Tibial nerve (tissue), 4 donors: ENCODE measurements around the gene GMDS. TPM values are rescaled to one million over a fixed set of nuclear protein-coding genes. Genes with fewer than 3 reads are reported as not detected.

Source experiments
- DNase-seq, 2 donors: peaks; one replicate each; pipeline ENCODE4 v3.0.0-alpha.2; 2019; ENCODE audit warnings: low spot score in 2 of 2
- H3K27ac ChIP-seq, 4 donors: fragments of 200-600 bp; sonication (generic) in 3 of 4; one replicate each; pipeline ENCODE4 v1.5.1; 2017 to 2019; ENCODE audit warnings: mild to moderate bottlenecking in 1 of 4
- H3K27me3 ChIP-seq, 2 donors: fragments of 200-600 bp; sonication (generic) in 1 of 2; one replicate each; pipeline versions ENCODE4 v1.5.1 to v1.6.0; 2017 to 2019
- H3K36me3 ChIP-seq, 3 donors: fragments of 200-600 bp; sonication (generic); one replicate each; pipeline ENCODE4 v1.5.1; 2018 to 2019
- H3K4me1 ChIP-seq, 4 donors: fragments of 200-600 bp; sonication (generic) in 3 of 4; one replicate each; pipeline ENCODE4 v1.5.1; 2017 to 2019
- H3K4me3 ChIP-seq, 4 donors: fragments of 200-600 bp; sonication (generic) in 3 of 4; one replicate each; pipeline ENCODE4 v1.5.1; 2017 to 2019; ENCODE audit warnings: mild to moderate bottlenecking in 1 of 4, moderate library complexity in 1 of 4
- H3K9me3 ChIP-seq, 4 donors: fragments of 200-600 bp; sonication (generic) in 3 of 4; one replicate each; pipeline ENCODE4 v1.5.1; 2017 to 2019
- EP300 ChIP-seq, 2 donors: sonication (generic); formaldehyde crosslinking; IDR thresholded peaks; one replicate each; pipeline ENCODE4 v1.6.1; 2017; ENCODE audit warnings: antibody characterized with exemption in 2 of 2, mild to moderate bottlenecking in 1 of 2
- POLR2A ChIP-seq, 2 donors: fragments of 450-650 bp; IDR thresholded peaks; one replicate each; pipeline ENCODE4 v1.6.1; 2017; ENCODE audit warnings: antibody characterized with exemption in 2 of 2, mild to moderate bottlenecking in 2 of 2, moderate library complexity in 2 of 2
- WGBS, 2 donors: methylation state at CpG; one replicate each; pipeline ENCODE4 v1.1.5; 2018; 5-methylcytosine and 5-hydroxymethylcytosine counted together
- total RNA-seq, 4 donors: library from RNA; depleted of rRNA; stranded (reverse); fragments of >200 nt; gene quantifications; one replicate each; pipeline ENCODE4 v1.1.0, GENCODE V29; 2016
- TF ChIP-seq, protein P1 (sequence below), 5 experiments: fragments of 200-600 bp in 3 of 5; fragments of 450-650 bp in 2 of 5; sonication (generic) in 3 of 5; IDR thresholded peaks; one replicate each; pipeline ENCODE4 v1.5.1; 2016 to 2019; ENCODE audit warnings: antibody characterized with exemption in 5 of 5, mild to moderate bottlenecking in 3 of 5, moderate library complexity in 2 of 5

Gene GMDS
- total RNA-seq, 4 donors from 2014 or later = 14.9 to 46.5 (median 32.8) TPM

DNA sequence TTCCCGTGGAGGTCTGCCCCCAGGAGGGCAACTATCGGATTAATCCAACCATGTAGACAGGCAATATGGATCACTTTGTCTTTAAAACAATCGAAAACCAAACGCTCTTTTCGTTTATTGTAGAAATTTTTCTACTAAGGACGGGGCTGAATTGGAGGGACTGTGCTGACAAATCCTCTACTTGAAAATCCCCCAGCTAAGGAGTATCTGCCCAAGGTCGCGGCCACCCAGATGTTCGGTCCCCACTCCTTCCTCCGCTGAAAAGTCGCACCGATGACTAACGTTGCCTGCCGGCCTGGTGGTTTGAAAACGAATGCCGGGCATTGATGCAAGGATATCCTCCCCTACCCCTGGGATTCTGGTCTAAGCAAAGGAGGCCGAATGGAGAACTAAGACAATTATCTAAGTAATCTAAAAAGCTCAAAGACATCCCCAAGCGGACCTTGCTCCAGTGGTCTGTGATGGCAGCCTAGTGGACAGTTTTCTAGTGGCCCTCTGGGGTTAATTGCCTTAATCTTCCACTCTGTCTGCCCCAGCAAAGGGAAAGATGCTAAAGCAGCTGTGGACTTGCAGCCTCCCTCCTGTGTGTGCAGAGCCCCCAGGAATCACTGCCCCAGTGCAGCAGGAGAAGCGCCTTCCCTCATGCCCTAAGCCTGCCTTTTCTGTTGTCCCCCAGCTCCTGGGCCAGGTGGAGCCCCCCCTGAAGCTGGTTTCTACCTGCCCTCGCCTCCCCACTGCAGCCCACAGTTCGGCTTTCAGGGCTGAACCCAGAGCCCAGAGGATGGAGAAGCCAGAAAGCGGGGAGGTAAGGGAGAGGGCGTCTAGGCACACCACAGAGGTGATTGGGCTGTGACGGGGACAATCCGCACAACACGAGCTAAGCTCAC is 639.3 kb downstream of the GMDS start:
- no peaks in the 10 kb centered on the region for H3K9me3 ChIP-seq
- peaks cover 0 to 84% of the 10 kb centered on the region in 2 donors for H3K27me3 ChIP-seq
- TF ChIP-seq EP300 (IDR thresholded peaks at IDR 0.05) = peak in 1 of 2 donors; percentile 9
- TF ChIP-seq, protein P1, sequence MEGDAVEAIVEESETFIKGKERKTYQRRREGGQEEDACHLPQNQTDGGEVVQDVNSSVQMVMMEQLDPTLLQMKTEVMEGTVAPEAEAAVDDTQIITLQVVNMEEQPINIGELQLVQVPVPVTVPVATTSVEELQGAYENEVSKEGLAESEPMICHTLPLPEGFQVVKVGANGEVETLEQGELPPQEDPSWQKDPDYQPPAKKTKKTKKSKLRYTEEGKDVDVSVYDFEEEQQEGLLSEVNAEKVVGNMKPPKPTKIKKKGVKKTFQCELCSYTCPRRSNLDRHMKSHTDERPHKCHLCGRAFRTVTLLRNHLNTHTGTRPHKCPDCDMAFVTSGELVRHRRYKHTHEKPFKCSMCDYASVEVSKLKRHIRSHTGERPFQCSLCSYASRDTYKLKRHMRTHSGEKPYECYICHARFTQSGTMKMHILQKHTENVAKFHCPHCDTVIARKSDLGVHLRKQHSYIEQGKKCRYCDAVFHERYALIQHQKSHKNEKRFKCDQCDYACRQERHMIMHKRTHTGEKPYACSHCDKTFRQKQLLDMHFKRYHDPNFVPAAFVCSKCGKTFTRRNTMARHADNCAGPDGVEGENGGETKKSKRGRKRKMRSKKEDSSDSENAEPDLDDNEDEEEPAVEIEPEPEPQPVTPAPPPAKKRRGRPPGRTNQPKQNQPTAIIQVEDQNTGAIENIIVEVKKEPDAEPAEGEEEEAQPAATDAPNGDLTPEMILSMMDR (IDR thresholded peaks at IDR 0.05) = no peak
- TF ChIP-seq POLR2A (IDR thresholded peaks at IDR 0.05) = no peak
- H3K4me3 ChIP-seq = no peak overlapping the region
- no peak for DNase-seq
- H3K4me1 ChIP-seq = peaks cover 0 to 60% (median 14%) of the 10 kb centered on the region in 4 donors
- H3K27ac ChIP-seq = peak overlapping the region in 1 of 4 donors; percentile 95
- WGBS, 2 donors = 47 to 52% methylated on average over 26 of the region's 26 CpGs
- H3K36me3 ChIP-seq = no peaks in the 10 kb centered on the region

DNA sequence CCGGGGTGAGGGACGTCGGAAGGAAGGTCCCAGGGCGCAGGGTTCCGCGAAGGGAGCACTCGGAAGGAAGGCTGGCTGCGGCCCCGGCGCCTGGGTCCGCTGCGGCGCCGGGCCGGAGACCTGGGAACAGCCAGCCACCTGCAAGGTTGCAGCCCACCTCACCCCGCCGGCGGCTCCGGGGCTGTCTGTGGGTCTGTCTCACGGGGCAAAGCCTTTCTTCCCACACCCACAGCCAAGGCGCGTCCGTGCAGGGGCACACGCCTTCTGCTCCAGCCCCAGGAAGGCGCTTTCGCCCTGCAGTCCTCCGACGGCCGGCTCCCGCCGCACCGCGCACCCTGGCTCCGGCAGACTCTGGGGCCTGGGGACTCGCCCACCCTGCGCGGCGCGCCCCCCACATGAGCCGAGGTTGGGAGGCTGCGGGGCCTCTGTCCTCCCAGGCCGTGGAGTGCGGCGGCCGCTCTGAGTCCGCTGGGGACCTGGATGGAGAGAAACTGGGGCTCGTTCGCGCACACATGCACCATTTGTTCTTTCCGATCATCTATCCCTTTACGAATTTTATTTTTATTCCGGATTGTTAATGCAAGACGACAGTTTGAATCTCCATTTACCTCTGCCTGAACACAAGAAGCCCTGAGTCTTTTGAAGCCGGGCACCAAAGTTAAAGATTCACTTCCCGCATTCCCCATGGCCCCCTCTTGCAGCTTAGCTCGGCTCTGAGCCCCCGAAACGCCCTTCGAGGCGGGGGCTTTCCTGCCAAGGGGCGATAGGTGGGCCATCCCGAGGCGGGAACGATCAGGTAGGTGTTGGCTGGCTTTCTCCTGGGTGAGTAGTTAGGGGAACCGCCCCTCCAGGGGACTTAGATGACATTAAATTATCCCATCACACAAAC is 640.2 kb downstream of the GMDS start:
- H3K27ac ChIP-seq = no peak overlapping the region
- H3K9me3 ChIP-seq = no peaks in the 10 kb centered on the region
- WGBS, 2 donors = 28 to 44% methylated on average over 36 to 59 of the region's 65 CpGs
- TF ChIP-seq, protein P1 (IDR thresholded peaks at IDR 0.05) = no peak
- no peak for TF ChIP-seq POLR2A (IDR thresholded peaks at IDR 0.05)
- no peak for TF ChIP-seq EP300 (IDR thresholded peaks at IDR 0.05)
- peaks cover 0 to 58% (median 14%) of the 10 kb centered on the region in 4 donors for H3K4me1 ChIP-seq
- no peak for DNase-seq
- H3K4me3 ChIP-seq = peak overlapping the region; percentile 34 to 59 (median 42)
- peaks cover 0 to 83% of the 10 kb centered on the region in 2 donors for H3K27me3 ChIP-seq
- no peaks in the 10 kb centered on the region for H3K36me3 ChIP-seq

GRCh38 chr6:1604158-1605003 is 641.0 kb downstream of the GMDS start:
- DNase-seq = no peak
- H3K27me3 ChIP-seq = peaks cover 0 to 90% of the 10 kb centered on the region in 2 donors
- no peaks in the 10 kb centered on the region for H3K36me3 ChIP-seq
- no peak for TF ChIP-seq EP300 (IDR thresholded peaks at IDR 0.05)
- TF ChIP-seq POLR2A (IDR thresholded peaks at IDR 0.05) = no peak
- TF ChIP-seq, protein P1 (IDR thresholded peaks at IDR 0.05) = peak; percentile 94 to 99 (median 95)
- H3K9me3 ChIP-seq = no peaks in the 10 kb centered on the region
- H3K4me1 ChIP-seq = peaks cover 0 to 57% (median 14%) of the 10 kb centered on the region in 4 donors
- 4% methylated on average over 17 to 40 of the region's 85 CpGs for WGBS, 2 donors
- H3K27ac ChIP-seq = peak overlapping the region in 1 of 4 donors; percentile 55
- peak overlapping the region; percentile 34 to 59 (median 42) for H3K4me3 ChIP-seq

DNA sequence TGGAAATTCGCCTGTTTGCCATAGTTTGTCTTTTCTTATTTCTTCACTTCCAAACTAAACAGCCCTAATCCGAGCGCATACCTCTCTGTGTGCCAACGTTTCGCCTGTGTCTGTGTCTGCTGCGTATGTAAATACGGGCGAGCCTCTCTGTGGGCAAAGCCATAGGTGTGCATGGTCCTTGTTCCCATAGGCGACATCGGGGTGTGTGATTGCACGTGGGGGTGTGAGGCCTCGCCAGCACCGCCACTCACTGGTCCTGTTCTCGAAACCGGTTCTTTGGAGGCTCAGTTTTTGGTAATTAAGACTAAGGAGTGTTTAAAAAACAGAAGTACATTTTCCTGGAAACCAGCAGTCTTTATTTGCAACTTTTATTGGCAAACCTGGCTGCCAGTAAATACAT is 641.7 kb downstream of the GMDS start:
- no peak overlapping the region for H3K27ac ChIP-seq
- H3K4me1 ChIP-seq = peaks cover 0 to 51% (median 12%) of the 10 kb centered on the region in 4 donors
- no peak for DNase-seq
- H3K27me3 ChIP-seq = peaks cover 0 to 90% of the 10 kb centered on the region in 2 donors
- H3K4me3 ChIP-seq = no peak overlapping the region
- WGBS, 2 donors = 68 to 83% methylated on average over 15 of the region's 15 CpGs
- TF ChIP-seq EP300 (IDR thresholded peaks at IDR 0.05) (no peak), POLR2A (IDR thresholded peaks at IDR 0.05) (no peak)
- TF ChIP-seq, protein P1 (IDR thresholded peaks at IDR 0.05) = no peak
- no peaks in the 10 kb centered on the region for H3K36me3 ChIP-seq
- H3K9me3 ChIP-seq = no peaks in the 10 kb centered on the region
